Ascending aorta (tissue), 2 donors: ENCODE data around the gene PFKFB4. TPM values are rescaled to one million over a fixed set of nuclear protein-coding genes. Genes with fewer than 3 reads are reported as not detected.

ENCODE experiments used
- DNase-seq, 2 donors: peaks; one replicate each; pipeline ENCODE4 v3.0.0-alpha.2; 2019; ENCODE audit warnings: low spot score in 2 of 2
- H3K27ac ChIP-seq, 2 donors: fragments of 200-600 bp; sonication (generic); one replicate each; pipeline ENCODE4 v1.5.1; 2016 to 2017; ENCODE audit warnings: mild to moderate bottlenecking in 1 of 2
- H3K27me3 ChIP-seq: fragments of 200-600 bp; sonication (generic); one replicate; pipeline ENCODE4 v1.5.1; 2017
- H3K36me3 ChIP-seq, 2 donors: fragments of 200-600 bp; sonication (generic); one replicate each; pipeline ENCODE4 v1.5.1; 2016
- H3K4me1 ChIP-seq, 2 donors: fragments of 200-600 bp; sonication (generic); one replicate each; pipeline ENCODE4 v1.5.1; 2016 to 2017; ENCODE audit warnings: mild to moderate bottlenecking in 1 of 2
- H3K4me3 ChIP-seq, 2 donors: fragments of 200-600 bp; sonication (generic); one replicate each; pipeline ENCODE4 v1.5.1; 2016 to 2017; ENCODE audit warnings: mild to moderate bottlenecking in 1 of 2
- H3K9me3 ChIP-seq, 2 donors: fragments of 200-600 bp; sonication (generic); one replicate each; pipeline ENCODE4 v1.5.1; 2016
- intact Hi-C: fragments of 100-400 bp; cut with DNase I; formaldehyde crosslinking; loops from one replicate; pipeline ENCODE4 v1.15.1; 2023
- total RNA-seq: library from RNA; depleted of rRNA; stranded (reverse); fragments of >200 nt; gene quantifications from one replicate; pipeline ENCODE4 v1.1.0, GENCODE V29; 2016
- TF ChIP-seq, protein P1 (sequence below), 3 experiments: fragments of 200-600 bp in 2 of 3; fragments of 450-650 bp in 1 of 3; sonication (generic) in 2 of 3; IDR thresholded peaks; one replicate each; pipeline ENCODE4 v1.5.1; 2016 to 2019; ENCODE audit warnings: antibody characterized with exemption in 3 of 3, mild to moderate bottlenecking in 1 of 3, moderate library complexity in 1 of 3

Gene PFKFB4
- total RNA-seq, 1 donor from 2014 or later, result 3.7 TPM

DNA sequence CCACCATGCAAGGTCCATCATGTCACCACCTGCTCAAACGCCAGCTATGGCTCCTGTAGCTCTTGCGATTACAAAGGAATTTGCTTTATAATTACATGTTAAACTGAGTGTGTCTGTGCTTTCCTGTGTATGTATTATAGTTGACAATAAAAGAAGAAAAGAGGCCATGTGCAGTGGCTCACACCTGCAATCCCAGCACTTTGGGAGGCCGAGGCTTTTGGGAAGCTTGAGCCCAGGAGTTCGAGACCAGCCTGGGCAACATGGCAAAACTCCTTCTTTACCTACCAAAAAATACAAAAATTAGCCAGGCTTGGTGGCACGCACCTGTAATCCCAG, 83.0 kb downstream of the PFKFB4 start:
- H3K4me1 ChIP-seq, result peaks cover 4 to 28% of the 10 kb centered on the region in 2 donors
- DNase-seq, result no peak
- intact Hi-C loops, result loop anchor here (1.0 to 10.0 kb wide), 3 partner anchors 27 to 161 kb away; partner anchors contain the start of genes ATRIP, SHISA5 and SLC26A6
- H3K27me3 ChIP-seq, result no peaks in the 10 kb centered on the region
- H3K4me3 ChIP-seq, result peak overlapping the region in 1 of 2 donors; percentile 78
- TF ChIP-seq, protein P1, sequence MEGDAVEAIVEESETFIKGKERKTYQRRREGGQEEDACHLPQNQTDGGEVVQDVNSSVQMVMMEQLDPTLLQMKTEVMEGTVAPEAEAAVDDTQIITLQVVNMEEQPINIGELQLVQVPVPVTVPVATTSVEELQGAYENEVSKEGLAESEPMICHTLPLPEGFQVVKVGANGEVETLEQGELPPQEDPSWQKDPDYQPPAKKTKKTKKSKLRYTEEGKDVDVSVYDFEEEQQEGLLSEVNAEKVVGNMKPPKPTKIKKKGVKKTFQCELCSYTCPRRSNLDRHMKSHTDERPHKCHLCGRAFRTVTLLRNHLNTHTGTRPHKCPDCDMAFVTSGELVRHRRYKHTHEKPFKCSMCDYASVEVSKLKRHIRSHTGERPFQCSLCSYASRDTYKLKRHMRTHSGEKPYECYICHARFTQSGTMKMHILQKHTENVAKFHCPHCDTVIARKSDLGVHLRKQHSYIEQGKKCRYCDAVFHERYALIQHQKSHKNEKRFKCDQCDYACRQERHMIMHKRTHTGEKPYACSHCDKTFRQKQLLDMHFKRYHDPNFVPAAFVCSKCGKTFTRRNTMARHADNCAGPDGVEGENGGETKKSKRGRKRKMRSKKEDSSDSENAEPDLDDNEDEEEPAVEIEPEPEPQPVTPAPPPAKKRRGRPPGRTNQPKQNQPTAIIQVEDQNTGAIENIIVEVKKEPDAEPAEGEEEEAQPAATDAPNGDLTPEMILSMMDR (IDR thresholded peaks at IDR 0.05), result no peak
- H3K36me3 ChIP-seq, result peaks cover 12 to 18% of the 10 kb centered on the region in 2 donors
- H3K9me3 ChIP-seq, result no peaks in the 10 kb centered on the region
- H3K27ac ChIP-seq, result peak overlapping the region; percentile 96 to 98

DNA sequence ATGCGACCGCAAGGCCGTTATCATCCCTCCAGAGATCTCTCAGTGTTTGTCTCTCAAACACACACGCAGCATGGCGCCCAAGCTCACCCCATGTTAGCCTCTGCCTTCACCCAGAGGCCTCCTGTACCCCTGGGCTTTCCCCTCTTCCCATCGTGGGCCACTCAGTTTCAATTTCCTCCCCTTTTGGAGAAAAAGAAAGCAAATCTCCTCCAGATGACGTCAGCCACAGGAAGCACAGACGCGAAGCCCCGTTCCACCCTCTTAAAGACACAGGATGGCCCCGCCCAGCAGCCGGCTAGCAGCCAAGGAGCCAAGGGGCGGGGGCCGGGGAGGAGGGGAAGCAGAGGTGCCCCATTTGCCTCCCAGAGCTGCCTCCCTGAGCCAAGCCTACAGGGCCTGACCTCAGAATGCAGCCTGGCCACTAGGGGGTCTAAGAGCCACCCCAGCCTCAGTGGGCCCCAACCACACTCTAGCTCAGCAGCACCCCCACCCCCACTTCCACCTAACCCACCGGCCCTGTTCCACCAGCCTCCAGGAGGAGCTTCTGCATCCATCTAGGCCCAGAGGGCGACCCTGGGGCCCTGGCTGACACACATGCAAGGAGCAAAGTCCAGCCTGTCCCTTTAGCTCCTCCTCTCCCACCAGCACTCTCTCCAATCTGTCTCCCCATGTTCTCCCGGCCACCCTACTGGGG, 83.5 kb downstream of the PFKFB4 start:
- H3K4me3 ChIP-seq, result peak overlapping the region; percentile 60 to 78
- intact Hi-C loops, result loop anchor here (1.0 to 10.0 kb wide), 3 partner anchors 27 to 162 kb away; partner anchors contain the start of genes ATRIP, SHISA5 and SLC26A6
- DNase-seq, result peak; percentile 84 to 97
- H3K27me3 ChIP-seq, result no peaks in the 10 kb centered on the region
- no peaks in the 10 kb centered on the region for H3K9me3 ChIP-seq
- H3K4me1 ChIP-seq, result peaks cover 4 to 33% of the 10 kb centered on the region in 2 donors
- peaks cover 12 to 23% of the 10 kb centered on the region in 2 donors for H3K36me3 ChIP-seq
- H3K27ac ChIP-seq, result peak overlapping the region; percentile 96 to 98
- TF ChIP-seq, protein P1 (IDR thresholded peaks at IDR 0.05), result peak in 1 of 3 experiments; percentile 43

- H3K4me1 ChIP-seq, result peaks cover 4 to 38% of the 10 kb centered on the region in 2 donors
- H3K27me3 ChIP-seq, result no peaks in the 10 kb centered on the region
- peak overlapping the region; percentile 96 to 98 for H3K27ac ChIP-seq
- TF ChIP-seq, protein P1 (IDR thresholded peaks at IDR 0.05), result no peak
- no peaks in the 10 kb centered on the region for H3K9me3 ChIP-seq
- peak overlapping the region; percentile 60 to 78 for H3K4me3 ChIP-seq
- intact Hi-C loops, result loop anchor here (10.0 kb wide), 1 partner anchor 162 kb away; the partner anchor contains the start of gene SLC26A6
- H3K36me3 ChIP-seq, result peaks cover 12 to 23% of the 10 kb centered on the region in 2 donors
- DNase-seq, result no peak
These were observed 84.0 kb downstream of the PFKFB4 start for GRCh38 chr3:48472673-48472922.

GRCh38 chr3:48470286-48470685, 86.3 kb downstream of the PFKFB4 start:
- H3K4me1 ChIP-seq, result peaks cover 16 to 52% of the 10 kb centered on the region in 2 donors
- intact Hi-C loops, result loop anchor here (10.0 kb wide), 1 partner anchor 165 kb away; the partner anchor contains the start of gene SLC26A6

GRCh38 chr3:48469046-48469915, 87.3 kb downstream of the PFKFB4 start:
- TF ChIP-seq, protein P1 (IDR thresholded peaks at IDR 0.05), result no peak
- intact Hi-C loops, result no loop called here
- DNase-seq, result no peak
- Histone ChIP-seq H3K27me3 (no peaks in the 10 kb centered on the region), H3K4me1 (peaks cover 16 to 57% of the 10 kb centered on the region in 2 donors), H3K4me3 (peak overlapping the region in 1 of 2 donors; percentile 27), H3K27ac (peak overlapping the region; percentile 96 to 98), H3K9me3 (no peaks in the 10 kb centered on the region), H3K36me3 (peaks cover 12 to 26% of the 10 kb centered on the region in 2 donors)

More at GRCh38 chr3:48470286-48470685, 86.3 kb downstream of the PFKFB4 start:
- H3K27me3 ChIP-seq, result no peaks in the 10 kb centered on the region
- H3K4me3 ChIP-seq, result no peak overlapping the region
- H3K27ac ChIP-seq, result peak overlapping the region; percentile 22 to 96
- peaks cover 12 to 26% of the 10 kb centered on the region in 2 donors for H3K36me3 ChIP-seq
- H3K9me3 ChIP-seq, result no peaks in the 10 kb centered on the region
- DNase-seq, result no peak
- TF ChIP-seq, protein P1 (IDR thresholded peaks at IDR 0.05), result no peak
